ENCODE data around the gene MX2.

Gene MX2

GRCh38 chr21:41379901-41380300, 18.1 kb downstream of the MX2 start:
- no peak for DNase-seq (ENCODE audit: low spot score)

DNA sequence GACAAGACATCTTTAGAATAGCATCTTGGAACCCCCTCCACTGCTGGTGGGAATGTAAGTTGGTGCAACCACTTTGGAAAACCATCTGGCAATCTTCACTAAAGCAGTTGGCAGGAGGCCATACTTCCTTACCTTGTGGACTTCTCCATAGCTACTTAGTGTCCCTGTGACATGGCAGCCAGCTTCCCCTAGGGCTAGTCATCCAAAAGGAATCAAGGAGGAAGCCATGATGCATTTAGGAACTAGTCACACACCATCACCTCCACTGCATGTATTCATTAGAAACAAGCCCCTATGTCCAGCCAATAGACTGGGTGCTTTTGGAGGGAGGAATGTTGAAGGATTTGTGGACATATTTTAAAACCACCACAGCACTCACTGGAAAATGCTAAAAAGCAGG, 19.9 kb downstream of the MX2 start:
- no peak for DNase-seq (ENCODE audit: low spot score)

GRCh38 chr21:41387042-41387819, 25.4 kb downstream of the MX2 start:
- DNase-seq (ENCODE audit: low spot score) = no peak

- no peak for DNase-seq (ENCODE audit: low spot score)
Observed at GRCh38 chr21:41387824-41388223, 26.0 kb downstream of the MX2 start.

DNA sequence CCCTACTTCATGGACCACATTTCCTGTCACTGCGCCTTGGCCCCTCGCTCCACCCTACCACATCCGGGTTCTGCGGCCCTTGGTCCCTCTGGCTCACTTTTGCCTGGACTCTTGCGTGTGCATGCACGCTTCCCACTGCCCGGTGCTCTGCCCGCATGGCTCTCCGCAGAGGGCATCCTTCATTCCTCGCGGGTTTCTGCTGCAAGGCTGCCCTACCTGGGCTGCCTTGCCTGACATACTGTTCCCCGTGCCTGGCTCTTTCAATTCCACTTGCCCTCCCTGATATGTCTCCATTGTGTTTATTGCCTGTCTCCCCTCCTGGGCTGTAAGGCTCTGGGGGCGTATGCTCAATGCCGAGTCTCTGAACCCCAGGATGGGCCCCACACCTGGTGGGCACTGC, 26.4 kb downstream of the MX2 start:
- DNase-seq (ENCODE audit: low spot score) = no peak

DNA sequence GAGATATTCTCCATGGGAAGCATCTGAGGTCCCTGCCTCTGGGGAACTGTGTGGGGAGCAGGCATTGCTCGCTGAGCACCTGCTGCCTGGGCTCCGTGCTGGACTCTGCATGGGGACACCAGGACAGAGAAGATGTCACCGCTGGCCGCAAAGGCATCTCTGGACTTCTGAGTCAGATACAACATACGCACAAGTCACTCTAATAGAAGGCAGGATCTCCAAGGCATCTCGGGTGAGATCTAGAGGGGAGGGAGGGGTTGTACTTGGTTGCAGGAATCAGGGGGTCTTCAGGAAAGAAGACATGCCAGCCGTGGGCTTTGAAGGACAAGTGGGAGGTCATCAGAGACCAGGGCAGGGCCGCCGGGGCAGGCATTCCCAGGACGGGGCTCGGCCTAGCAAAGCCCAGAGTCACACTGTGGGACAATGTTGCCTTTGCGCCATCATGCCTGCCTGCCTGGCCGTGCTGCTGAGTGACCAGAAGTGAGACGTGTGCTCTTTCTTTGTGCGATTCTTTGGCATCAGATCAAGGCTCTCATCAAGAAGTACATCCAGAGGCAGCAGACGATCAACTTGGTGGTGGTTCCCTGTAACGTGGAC, 28.3 kb downstream of the MX2 start:
- DNase-seq (ENCODE audit: low spot score) = no peak

- DNase-seq (ENCODE audit: low spot score) = no peak
Observed at GRCh38 chr21:41393876-41394465, 32.1 kb downstream of the MX2 start.

DNA sequence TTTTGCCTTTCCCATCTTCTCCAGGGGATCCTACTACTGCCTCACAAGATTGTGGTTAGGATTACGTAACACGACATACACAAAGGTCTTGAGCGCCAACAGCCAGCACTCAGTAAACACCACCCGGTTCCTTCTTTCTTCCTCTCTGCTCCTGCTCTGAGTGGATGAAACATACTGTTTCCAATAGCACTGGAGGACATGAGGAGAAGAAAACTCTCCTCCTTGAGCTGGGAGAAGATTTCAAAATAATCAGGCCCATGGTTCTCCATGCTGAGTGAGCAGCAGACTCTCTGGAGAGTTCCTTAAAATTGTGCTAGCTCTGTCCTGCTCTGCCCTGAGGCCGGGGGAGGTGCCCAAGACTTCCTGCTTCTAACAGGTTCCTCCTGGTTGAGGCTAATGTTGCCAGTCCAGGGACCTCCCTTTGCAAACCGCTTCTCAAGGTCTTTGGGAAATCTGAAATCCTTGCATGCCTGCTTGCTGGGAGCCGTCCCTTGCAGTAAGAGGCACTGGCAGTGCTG, 34.8 kb downstream of the MX2 start:
- no peak for DNase-seq (ENCODE audit: low spot score)

DNA sequence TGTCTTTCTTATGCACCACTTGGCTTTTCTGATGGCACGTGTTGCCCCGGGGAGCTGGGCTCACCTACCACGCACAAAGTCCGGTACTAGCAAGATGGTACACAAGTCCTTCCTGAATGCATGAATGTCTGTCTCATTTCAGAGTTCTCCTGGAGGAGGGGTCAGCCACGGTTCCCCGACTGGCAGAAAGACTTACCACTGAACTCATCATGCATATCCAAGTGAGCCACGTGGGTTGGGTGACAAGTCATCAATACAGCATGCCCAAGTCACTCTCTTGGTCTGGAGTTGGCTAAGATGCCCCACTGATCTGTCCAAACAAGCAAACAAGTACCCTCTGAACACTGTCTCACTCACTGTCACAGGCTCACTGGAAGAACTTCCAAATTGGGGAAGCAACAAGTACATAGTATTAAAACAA, 35.7 kb downstream of the MX2 start:
- DNase-seq (ENCODE audit: low spot score) = no peak

GRCh38 chr21:41398251-41398650, 36.4 kb downstream of the MX2 start:
- no peak for DNase-seq (ENCODE audit: low spot score)

GRCh38 chr21:41398831-41399230, 37.0 kb downstream of the MX2 start:
- DNase-seq (ENCODE audit: low spot score) = no peak

DNA sequence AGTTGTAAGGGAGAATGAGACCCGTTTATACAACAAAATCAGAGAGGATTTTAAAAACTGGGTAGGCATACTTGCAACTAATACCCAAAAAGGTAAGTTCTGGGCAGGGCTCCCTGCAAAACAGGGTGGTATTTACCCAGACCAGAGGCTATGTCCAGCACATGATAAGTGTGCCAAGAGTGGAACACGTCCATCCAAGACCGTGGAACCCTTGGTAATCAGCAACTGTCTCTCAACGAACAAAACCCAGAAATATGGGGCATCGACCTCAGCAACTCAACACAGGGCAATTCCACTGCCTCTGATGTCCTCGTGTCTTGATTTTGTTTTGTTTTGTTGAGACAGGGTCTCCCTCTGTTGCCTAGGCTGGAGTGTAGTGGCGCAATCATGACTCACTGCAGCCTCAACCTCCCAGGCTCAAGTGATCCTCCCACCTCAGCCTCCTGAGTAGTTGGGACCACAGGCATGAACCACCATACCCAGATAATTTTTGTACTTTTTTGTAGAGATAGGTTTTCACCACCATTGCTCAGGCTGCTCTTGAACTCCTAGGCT, 37.5 kb downstream of the MX2 start:
- DNase-seq (ENCODE audit: low spot score) = no peak

GRCh38 chr21:41402231-41402630, 40.4 kb downstream of the MX2 start:
- DNase-seq (ENCODE audit: low spot score) = no peak

DNA sequence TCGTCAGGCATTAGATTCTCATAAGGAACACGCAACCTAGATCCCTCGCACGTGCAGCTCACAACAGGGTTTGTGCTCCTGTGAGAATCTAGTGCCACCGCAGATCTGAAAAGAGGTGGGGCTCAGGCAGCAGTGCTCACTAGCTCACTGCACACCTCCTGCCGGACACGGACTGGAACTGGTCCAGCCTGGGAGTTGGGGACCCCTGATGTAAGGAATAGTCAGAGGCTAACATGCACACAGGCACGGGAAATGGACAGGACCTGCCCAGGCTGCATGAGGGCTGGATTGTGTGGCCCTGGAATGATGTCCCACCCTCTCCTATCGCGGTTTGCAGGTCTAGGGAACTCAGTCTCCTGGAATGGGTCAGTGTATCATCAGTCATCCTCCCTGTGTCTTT, 41.0 kb downstream of the MX2 start:
- no peak for DNase-seq (ENCODE audit: low spot score)

GRCh38 chr21:41403331-41403730, 41.5 kb downstream of the MX2 start:
- DNase-seq (ENCODE audit: low spot score) = no peak

- DNase-seq (ENCODE audit: low spot score) = no peak
Observed at GRCh38 chr21:41403966-41404365, 42.1 kb downstream of the MX2 start.

DNA sequence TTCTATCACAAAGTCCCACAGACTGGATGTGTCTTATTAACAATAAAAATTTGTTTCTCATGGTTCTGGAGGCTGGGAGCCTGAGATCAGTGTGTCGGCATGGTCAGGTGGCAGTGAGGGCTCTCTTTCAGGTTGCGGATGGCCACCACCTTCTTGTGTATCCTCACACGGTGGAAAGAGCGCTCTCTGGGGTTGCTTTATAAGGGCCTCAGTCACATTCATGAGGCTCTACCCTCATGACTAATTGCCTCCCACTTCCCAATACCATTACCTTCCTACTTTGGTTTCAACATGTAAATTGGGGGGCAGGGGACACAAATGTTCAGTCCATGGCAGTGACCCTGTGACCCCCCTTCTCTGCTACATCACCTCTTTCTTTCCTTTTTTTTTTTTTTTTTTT, 43.5 kb downstream of the MX2 start:
- DNase-seq (ENCODE audit: low spot score) = no peak

- DNase-seq (ENCODE audit: low spot score) = no peak
Observed at GRCh38 chr21:41406340-41406739, 44.5 kb downstream of the MX2 start.

GRCh38 chr21:41407541-41408460, 46.0 kb downstream of the MX2 start:
- DNase-seq (ENCODE audit: low spot score) = no peak

- DNase-seq (ENCODE audit: low spot score) = no peak
Observed at GRCh38 chr21:41410361-41410760, 48.5 kb downstream of the MX2 start.

DNA sequence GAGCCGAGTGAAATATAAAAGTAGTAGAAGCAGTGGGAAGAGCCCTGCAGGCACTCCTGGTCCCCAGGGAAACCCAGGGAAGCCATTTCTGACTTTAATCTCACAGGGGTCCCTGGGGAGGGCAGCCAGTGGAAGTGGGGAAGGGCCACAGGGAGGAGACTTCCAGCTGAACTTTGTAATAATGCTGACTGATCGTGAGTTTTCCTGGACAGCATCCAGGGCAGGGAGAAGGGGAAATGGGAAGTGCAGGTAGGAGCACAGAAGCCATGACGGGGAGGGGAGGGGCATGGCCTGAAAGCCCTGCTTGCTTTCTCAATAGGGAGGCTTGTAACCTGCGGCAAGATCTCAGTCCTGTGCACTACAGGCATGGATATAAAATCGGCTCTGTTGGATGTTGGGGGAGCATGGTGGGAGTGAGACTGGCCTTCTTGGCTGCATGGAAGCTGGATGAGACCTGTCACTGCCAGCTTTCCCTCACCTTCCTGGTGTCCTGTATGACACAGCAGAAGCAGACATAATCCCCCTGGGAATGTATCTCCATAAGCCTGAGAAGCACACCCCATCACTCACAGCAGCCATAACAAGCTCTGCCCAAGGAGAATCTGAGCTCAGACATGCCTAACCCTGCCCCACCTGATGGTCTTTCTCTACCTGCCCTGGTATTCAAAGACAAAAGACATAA, 49.1 kb downstream of the MX2 start:
- DNase-seq (ENCODE audit: low spot score) = no peak
